GM12878 (cell line): ENCODE measurements around the gene PDLIM5. TPM values are rescaled to one million over a fixed set of nuclear protein-coding genes. Genes with fewer than 3 reads are reported as not detected.
A peak's percentile ranks its signal among the peaks of the same experiment; 100 is the strongest.

Source experiments
- ATAC-seq: fragments of 200-7000 bp; cut with Tn5 transposase; 3 replicates; pipeline ENCODE4 v1.9.1; 2020; ENCODE audit warnings: mild to moderate bottlenecking, moderate library complexity
- BruUV-seq: library from RNA; stranded (reverse); fragments of 400-500 nt; replicated peaks from 2 replicates; lab custom pipeline; 2021; lab: Mats Ljungman, UMichigan
- CTCF ChIA-PET: fragments of 300-600 bp; sonication (Branson Sonifier 250); formaldehyde crosslinking; extraction: SDS; loops from one replicate; lab custom pipeline; 2021; ENCODE audit warnings: inconsistent platforms; lab: Yijun Ruan, JAX
- POLR2A ChIA-PET: fragments of 350-600 bp; formaldehyde crosslinking; extraction: SDS; loops from one replicate; lab custom pipeline; 2021; ENCODE audit warnings: inconsistent platforms; lab: Charles Lee
- RAD21 ChIA-PET: fragments of 300-600 bp; sonication (Branson Sonifier 250); formaldehyde crosslinking; loops from one replicate; lab custom pipeline; 2023; ENCODE audit warnings: antibody characterized with exemption; ENCODE audit not compliant: unreplicated experiment; lab: Charles Lee
- SMC1A ChIA-PET: fragments of 300-600 bp; sonication (Branson Sonifier 250); formaldehyde crosslinking; loops from one replicate; lab custom pipeline; 2023; ENCODE audit not compliant: unreplicated experiment, uncharacterized antibody; lab: Charles Lee
- DNase-seq: peaks from one replicate; pipeline ENCODE4 v3.0.0-alpha.2; 2011; ENCODE audit warnings: low read depth, low spot score
- FAIRE-seq: peaks from 3 replicates; lab custom pipeline; 2011; peaks lifted over from hg19 to GRCh38; lab: Jason Lieb, UNC
- H2AFZ ChIP-seq: 2 replicates; pipeline ENCODE4 v1.6.0; 2011; ENCODE audit warnings: low read depth, low read length, control low read depth; ENCODE audit not compliant: control insufficient read depth
- H3K27ac ChIP-seq: 2 replicates; pipeline ENCODE4 v1.5.1; 2011; ENCODE audit warnings: control low read depth; ENCODE audit not compliant: control insufficient read depth, insufficient read depth
- H3K27me3 ChIP-seq, 2 experiments: replicated peaks in 1 of 2; 2 replicates each; pipeline versions ENCODE4 v1.6.0 to v1.6.1; 2011; ENCODE audit warnings: low read length in 1 of 2; ENCODE audit not compliant: control insufficient read depth in 2 of 2, insufficient read depth in 2 of 2
- H3K36me3 ChIP-seq, 2 experiments: 2 replicates each; pipeline ENCODE4 v1.5.1; 2011; ENCODE audit warnings: low read length in 1 of 2; ENCODE audit not compliant: control insufficient read depth in 2 of 2, insufficient read depth in 2 of 2
- H3K4me1 ChIP-seq: 2 replicates; pipeline ENCODE4 v1.6.1; 2011; ENCODE audit warnings: mild to moderate bottlenecking, low read length, moderate library complexity, mixed read lengths; ENCODE audit not compliant: control insufficient read depth, insufficient read depth
- H3K4me2 ChIP-seq: 2 replicates; pipeline ENCODE4 v1.6.0; 2011; ENCODE audit warnings: control low read depth; ENCODE audit not compliant: control insufficient read depth, insufficient read depth
- H3K4me3 ChIP-seq: fragments of 200-600 bp; sonication (generic); 2 replicates; pipeline ENCODE4 v1.5.1; 2016
- H3K79me2 ChIP-seq: 2 replicates; pipeline ENCODE4 v1.6.0; 2011; ENCODE audit warnings: low read length; ENCODE audit not compliant: control insufficient read depth, insufficient read depth
- H3K9ac ChIP-seq: 2 replicates; pipeline ENCODE4 v1.8.0; 2011; ENCODE audit warnings: low read length, control low read depth, mixed read lengths; ENCODE audit not compliant: control insufficient read depth, insufficient read depth
- H3K9me3 ChIP-seq: replicated peaks from 3 replicates; pipeline ENCODE4 v1.5.1; 2011; ENCODE audit warnings: mild to moderate bottlenecking, low read length; ENCODE audit not compliant: control insufficient read depth, insufficient read depth
- H4K20me1 ChIP-seq: 2 replicates; pipeline ENCODE4 v1.6.0; 2011; ENCODE audit not compliant: control insufficient read depth, insufficient read depth
- CEBPB ChIP-seq, 2 experiments: fragments of 150-350 bp in 1 of 2; IDR thresholded peaks; 2 replicates each; pipeline ENCODE4 v1.6.1; 2012 to 2014; ENCODE audit warnings: low read depth in 2 of 2, low read length in 2 of 2, borderline replicate concordance in 1 of 2, inconsistent platforms in 1 of 2
- HDGF ChIP-seq: fragments of 450-650 bp; IDR thresholded peaks from 2 replicates; pipeline ENCODE4 v1.6.1; 2016; ENCODE audit warnings: antibody characterized with exemption
- MAX ChIP-seq: IDR thresholded peaks from 2 replicates; pipeline ENCODE4 v1.6.1; 2012; ENCODE audit warnings: low read depth, low read length, improper control_type of control experiment
- SPI1 ChIP-seq: IDR thresholded peaks from 2 replicates; pipeline ENCODE4 v1.6.1; 2011; ENCODE audit warnings: low read depth, mild to moderate bottlenecking, low read length, moderate library complexity, borderline replicate concordance; ENCODE audit not compliant: insufficient read depth
- YBX1 ChIP-seq: fragments of 450-650 bp; IDR thresholded peaks from 2 replicates; pipeline ENCODE4 v1.6.1; 2016; ENCODE audit warnings: antibody characterized with exemption
- ZNF207 ChIP-seq: fragments of 450-650 bp; IDR thresholded peaks from 2 replicates; pipeline ENCODE4 v1.6.1; 2014; ENCODE audit warnings: antibody characterized with exemption, mild to moderate bottlenecking, borderline replicate concordance
- WGBS: methylation state at CpG from one replicate; pipeline ENCODE4 v1.1.6; 2016; ENCODE audit warnings: low lambda C conversion rate; ENCODE audit not compliant: insufficient replicate concordance, insufficient coverage; ENCODE audit errors: missing lambda C conversion rate; 5-methylcytosine and 5-hydroxymethylcytosine counted together
- in situ Hi-C: fragments of 300-500 bp; cut with MboI; formaldehyde crosslinking; loops from 9 replicates; pipeline ENCODE4 v1.14.3; 2018; ENCODE audit warnings: mixed read lengths
- intact Hi-C: fragments of 100-400 bp; cut with micrococcal nuclease; formaldehyde crosslinking; loops from one replicate; pipeline ENCODE4 v1.14.2; 2022; ENCODE audit not compliant: unreplicated experiment
- polyA plus RNA-seq, 11 experiments: library from polyadenylated mRNA; depleted of rRNA in 4 of 11; unstranded in 6 of 11; stranded (reverse) in 5 of 11; fragments of >200 nt; fragmentation: Nextera tagmentation in 4 of 11; fragmentation: Illumina TruSeq in 1 of 11; extraction: Ambion mirVana in 4 of 11; extraction: Trizol in 1 of 11; gene quantifications; 1 replicate in 1 of 11; 2 replicates in 10 of 11; pipeline versions ENCODE4 v1.2.1 to v1.2.3, GENCODE V29; 2011 to 2016; ENCODE audit warnings: inconsistent platforms in 2 of 11, missing spikeins in 2 of 11, low read depth in 1 of 11
- total RNA-seq, 4 experiments: library from RNA; depleted of rRNA in 3 of 4; stranded (reverse); fragments of >200 nt in 3 of 4; fragmentation: Illumina TruSeq in 1 of 4; extraction: Trizol in 1 of 4; gene quantifications; 2 replicates each; pipeline versions ENCODE4 v1.2.1 to v1.2.3, GENCODE V29; 2013 to 2021

Gene PDLIM5
- total and polyA plus RNA-seq, 10 of the 15 experiments (the other 5 are each of a cell fraction or from before 2014, with no cell fraction given): 10.0 to 52.9 (median 20.7) TPM

GRCh38 chr4:94566420-94566819 lies 114.7 kb downstream of the PDLIM5 start (continued):
- TF ChIP-seq MAX (no peak), YBX1 (no peak), HDGF (no peak), CEBPB (IDR thresholded peaks at IDR 0.05; ENCODE audit: borderline replicate concordance in 1 of 2, low read depth in 2 of 2, low read length in 2 of 2) (no peak)

DNA sequence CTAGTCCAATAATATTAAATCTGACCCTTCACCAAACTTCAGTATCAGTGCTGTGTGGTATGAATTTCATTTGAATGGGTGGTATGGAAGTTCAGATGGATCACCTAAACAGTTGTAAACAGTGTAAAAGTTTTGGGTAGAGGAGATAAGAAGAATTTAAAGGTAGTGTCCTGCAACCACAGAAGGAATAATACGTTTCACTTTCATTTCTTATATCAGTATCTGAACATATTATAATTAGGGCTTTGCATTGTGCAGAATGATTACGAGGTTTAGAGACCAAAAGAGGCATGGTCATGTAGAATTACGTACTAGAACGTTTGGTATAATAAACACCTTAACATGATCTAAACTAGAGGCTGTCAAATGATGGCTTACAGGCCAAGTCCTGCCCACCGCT lies 116.1 kb downstream of the PDLIM5 start:
- H3K4me1 ChIP-seq: no peaks in the 10 kb centered on the region
- no peaks in the 10 kb centered on the region for H4K20me1 ChIP-seq
- ChIA-PET POLR2A (no interaction called here), SMC1A (no interaction called here)
- in situ Hi-C loops: no loop called here
- H3K9me3 ChIP-seq: no peaks in the 10 kb centered on the region
- peak overlapping the region; percentile 54 for H2AFZ ChIP-seq
- DNase-seq: no peak
- H3K9ac ChIP-seq: no peak overlapping the region
- TF ChIP-seq SPI1 (no peak), ZNF207 (0 out of 2 replicates have a peak, but pooled peaks have one; percentile 25)
- TF ChIP-seq, all 136 proteins: peak for 1
- no peaks in the 10 kb centered on the region for H3K79me2 ChIP-seq
- peak overlapping the region; percentile 67 for H3K4me2 ChIP-seq
- H3K4me3 ChIP-seq: no peak overlapping the region
- no peak overlapping the region for H3K27ac ChIP-seq
- H3K27me3 ChIP-seq: no peaks in the 10 kb centered on the region
- H3K36me3 ChIP-seq: no peaks in the 10 kb centered on the region
- WGBS: 36% methylated on average over 5 of the region's 5 CpGs
- RAD21 ChIA-PET: no interaction called here
- intact Hi-C loops: no loop called here
- CTCF ChIA-PET: no interaction called here
- peak; percentile 84 for FAIRE-seq
- peak; percentile 86 for ATAC-seq
- no TSS peak for BruUV-seq
